OCI-LY7 (cell line): ENCODE data around the gene ADARB2. TPM values are rescaled to one million over a fixed set of nuclear protein-coding genes. Genes with fewer than 3 reads are reported as not detected.

ENCODE experiments used
- BruUV-seq: library from RNA; stranded (reverse); fragments of 400-500 nt; replicated peaks from 2 replicates; lab custom pipeline; 2021; lab: Mats Ljungman, UMichigan
- CTCF ChIA-PET: fragments of 300-600 bp; sonication (Branson Sonifier 250); formaldehyde crosslinking; loops from one replicate; lab custom pipeline; 2022; ENCODE audit warnings: antibody characterized with exemption; ENCODE audit not compliant: unreplicated experiment; lab: Charles Lee
- POLR2A ChIA-PET: fragments of 300-600 bp; sonication (Branson Sonifier 250); formaldehyde crosslinking; loops from one replicate; lab custom pipeline; 2022; ENCODE audit warnings: antibody characterized with exemption; lab: Charles Lee
- DNase-seq: peaks from one replicate; pipeline ENCODE4 v3.0.0-alpha.2; 2015; ENCODE audit warnings: low spot score
- H2AFZ ChIP-seq: fragments of 200-600 bp; sonication (generic), shearing (Covaris generic); 2 replicates; pipeline ENCODE4 v1.6.1; 2014; ENCODE audit warnings: mild to moderate bottlenecking, antibody characterized with exemption, low read length, moderate library complexity
- H3K27ac ChIP-seq: fragments of 200-600 bp; sonication (generic); 2 replicates; pipeline ENCODE4 v1.5.1; 2014; ENCODE audit warnings: mixed run types, low read depth, mild to moderate bottlenecking, moderate library complexity, low read length, inconsistent platforms; ENCODE audit not compliant: poor library complexity, severe bottlenecking
- H3K36me3 ChIP-seq: fragments of 200-600 bp; sonication (generic); 2 replicates; pipeline ENCODE4 v1.6.1; 2014; ENCODE audit warnings: mild to moderate bottlenecking, antibody characterized with exemption, low read length, moderate library complexity, mixed read lengths; ENCODE audit not compliant: insufficient read depth
- H3K4me1 ChIP-seq: fragments of 200-600 bp; sonication (generic); 2 replicates; pipeline ENCODE4 v1.5.1; 2014; ENCODE audit warnings: mild to moderate bottlenecking, low read length; ENCODE audit not compliant: insufficient read depth, poor library complexity, severe bottlenecking
- H3K4me2 ChIP-seq: fragments of 200-600 bp; sonication (generic); 2 replicates; pipeline ENCODE4 v1.6.1; 2014; ENCODE audit warnings: mild to moderate bottlenecking, low read length
- H3K4me3 ChIP-seq: fragments of 200-600 bp; sonication (generic); 2 replicates; pipeline ENCODE4 v1.5.1; 2014; ENCODE audit warnings: mild to moderate bottlenecking, low read depth, low read length; ENCODE audit not compliant: poor library complexity, severe bottlenecking
- H3K79me2 ChIP-seq: fragments of 200-600 bp; sonication (generic); 2 replicates; pipeline ENCODE4 v1.6.1; 2016; ENCODE audit warnings: low read depth, mild to moderate bottlenecking, low read length, moderate library complexity, mixed read lengths; ENCODE audit not compliant: insufficient read depth
- H3K9me2 ChIP-seq: fragments of 200-600 bp; sonication (generic); 2 replicates; pipeline ENCODE4 v1.6.1; 2016; ENCODE audit warnings: mild to moderate bottlenecking, low read length, mixed read lengths; ENCODE audit not compliant: insufficient read depth
- H3K9me3 ChIP-seq: fragments of 200-600 bp; sonication (generic); 2 replicates; pipeline ENCODE4 v1.6.1; 2014; ENCODE audit warnings: mild to moderate bottlenecking, mixed run types, low read length, mixed read lengths
- H4K20me1 ChIP-seq: fragments of 200-600 bp; sonication (generic); 2 replicates; pipeline ENCODE4 v1.6.1; 2014; ENCODE audit warnings: mild to moderate bottlenecking, antibody characterized with exemption, low read length, moderate library complexity, mixed read lengths; ENCODE audit not compliant: insufficient read depth
- EZH2phosphoT487 ChIP-seq: fragments of 200-600 bp; sonication (generic); IDR thresholded peaks from 2 replicates; pipeline ENCODE4 v1.6.1; 2018; ENCODE audit warnings: low read depth, borderline replicate concordance, mild to moderate bottlenecking, mixed run types, antibody characterized with exemption, low read length, moderate library complexity, mixed read lengths
- intact Hi-C: fragments of 100-400 bp; cut with micrococcal nuclease; formaldehyde crosslinking; loops from one replicate; pipeline ENCODE4 v1.10.0; 2022; ENCODE audit not compliant: unreplicated experiment
- total RNA-seq, 2 experiments: library from RNA; depleted of rRNA in 1 of 2; stranded (reverse); fragments of >200 nt in 1 of 2; shearing (Covaris generic) in 1 of 2; gene quantifications; 2 replicates each; pipeline ENCODE4 v1.2.3, GENCODE V29; 2014 to 2022
- TF ChIP-seq, protein P1 (sequence below): fragments of 200-600 bp; sonication (generic); conservative IDR thresholded peaks from 2 replicates; pipeline ENCODE4 v1.5.1; 2014; ENCODE audit warnings: mild to moderate bottlenecking, antibody characterized with exemption, low read length, moderate library complexity, mixed read lengths

Gene ADARB2
- total RNA-seq, 2 experiments from 2014 or later, result 0.03 TPM; not detected in 1

DNA sequence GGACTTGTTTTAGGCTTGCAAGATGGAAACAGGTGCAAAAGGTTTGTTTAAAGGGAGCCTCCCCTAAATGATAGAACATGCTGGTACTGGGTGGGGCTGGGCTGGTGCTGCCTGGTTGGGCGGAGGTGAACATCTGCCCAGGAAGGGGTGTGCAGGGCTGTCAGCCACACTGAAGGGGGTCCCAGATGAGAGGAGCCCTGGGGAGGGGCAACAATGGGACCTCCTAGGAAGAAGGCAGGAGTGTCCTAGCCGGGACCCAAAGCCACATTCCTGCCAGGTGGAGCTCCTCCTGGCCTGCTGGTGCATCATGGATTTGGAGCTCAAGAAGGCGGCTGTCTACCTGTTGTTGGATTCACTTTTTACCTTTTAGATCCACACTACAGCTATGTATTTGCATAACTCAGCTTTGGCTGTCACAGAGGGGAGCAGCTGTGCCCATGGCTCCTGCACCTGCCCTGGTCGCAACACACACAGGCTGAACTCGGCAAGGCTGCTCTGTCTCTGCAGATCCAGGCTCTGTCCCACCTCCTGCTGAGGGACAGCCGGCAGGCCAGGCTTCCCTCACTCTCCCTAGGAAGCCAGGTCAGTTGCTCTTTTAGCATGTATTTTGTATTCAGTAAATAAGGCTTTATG, 59.9 kb downstream of the ADARB2 start:
- H3K4me2 ChIP-seq, result peak overlapping the region; percentile 43; the same call in 1 of the 2 replicates
- TF ChIP-seq, protein P1, sequence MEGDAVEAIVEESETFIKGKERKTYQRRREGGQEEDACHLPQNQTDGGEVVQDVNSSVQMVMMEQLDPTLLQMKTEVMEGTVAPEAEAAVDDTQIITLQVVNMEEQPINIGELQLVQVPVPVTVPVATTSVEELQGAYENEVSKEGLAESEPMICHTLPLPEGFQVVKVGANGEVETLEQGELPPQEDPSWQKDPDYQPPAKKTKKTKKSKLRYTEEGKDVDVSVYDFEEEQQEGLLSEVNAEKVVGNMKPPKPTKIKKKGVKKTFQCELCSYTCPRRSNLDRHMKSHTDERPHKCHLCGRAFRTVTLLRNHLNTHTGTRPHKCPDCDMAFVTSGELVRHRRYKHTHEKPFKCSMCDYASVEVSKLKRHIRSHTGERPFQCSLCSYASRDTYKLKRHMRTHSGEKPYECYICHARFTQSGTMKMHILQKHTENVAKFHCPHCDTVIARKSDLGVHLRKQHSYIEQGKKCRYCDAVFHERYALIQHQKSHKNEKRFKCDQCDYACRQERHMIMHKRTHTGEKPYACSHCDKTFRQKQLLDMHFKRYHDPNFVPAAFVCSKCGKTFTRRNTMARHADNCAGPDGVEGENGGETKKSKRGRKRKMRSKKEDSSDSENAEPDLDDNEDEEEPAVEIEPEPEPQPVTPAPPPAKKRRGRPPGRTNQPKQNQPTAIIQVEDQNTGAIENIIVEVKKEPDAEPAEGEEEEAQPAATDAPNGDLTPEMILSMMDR, result no peak
- TF ChIP-seq EZH2phosphoT487, result no peak
- H3K36me3 ChIP-seq, result no peaks in the 10 kb centered on the region
- H3K79me2 ChIP-seq, result no peaks in the 10 kb centered on the region
- H4K20me1 ChIP-seq, result no peaks in the 10 kb centered on the region
- no TSS peak for BruUV-seq
- no peaks in the 10 kb centered on the region for H3K9me3 ChIP-seq
- intact Hi-C loops, result no loop called here
- no peak overlapping the region for H2AFZ ChIP-seq
- H3K4me3 ChIP-seq, result no peak overlapping the region
- H3K9me2 ChIP-seq, result no peaks in the 10 kb centered on the region
- no peak overlapping the region for H3K27ac ChIP-seq
- ChIA-PET POLR2A (no interaction called here), CTCF (no interaction called here)
- DNase-seq, result peak; percentile 5
- no peaks in the 10 kb centered on the region for H3K4me1 ChIP-seq

DNA sequence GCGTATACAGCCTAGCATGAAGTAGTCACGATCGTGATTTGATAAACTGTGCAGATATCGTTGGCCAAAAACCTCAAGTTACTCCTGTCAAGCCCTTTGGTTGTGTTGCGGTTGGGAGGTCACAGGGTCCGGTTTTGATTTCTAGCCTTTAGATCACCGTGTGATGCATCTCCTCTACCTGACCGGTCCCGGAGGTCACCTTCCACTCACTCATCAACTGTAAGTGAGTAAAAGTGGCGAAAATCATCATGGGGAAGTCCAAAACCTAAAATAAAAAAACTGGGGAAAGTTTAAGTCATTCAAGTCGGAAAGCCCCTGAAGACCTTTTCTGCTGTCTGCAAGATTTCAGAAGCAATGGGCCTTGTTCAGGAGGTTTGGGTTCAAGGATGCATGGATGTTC, 62.8 kb downstream of the ADARB2 start:
- Histone ChIP-seq H3K9me3 (no peaks in the 10 kb centered on the region), H3K36me3 (no peaks in the 10 kb centered on the region), H3K79me2 (no peaks in the 10 kb centered on the region), H3K27ac (no peak overlapping the region), H3K4me2 (no peak overlapping the region), H3K4me1 (no peaks in the 10 kb centered on the region), H3K9me2 (no peaks in the 10 kb centered on the region), H2AFZ (no peak overlapping the region), H4K20me1 (no peaks in the 10 kb centered on the region), H3K4me3 (no peak overlapping the region)
- TF ChIP-seq EZH2phosphoT487, result no peak
- TF ChIP-seq, protein P1, result no peak
- intact Hi-C loops, result no loop called here
- no TSS peak for BruUV-seq
- CTCF ChIA-PET, result no interaction called here
- DNase-seq, result no peak
- POLR2A ChIA-PET, result no interaction called here

DNA sequence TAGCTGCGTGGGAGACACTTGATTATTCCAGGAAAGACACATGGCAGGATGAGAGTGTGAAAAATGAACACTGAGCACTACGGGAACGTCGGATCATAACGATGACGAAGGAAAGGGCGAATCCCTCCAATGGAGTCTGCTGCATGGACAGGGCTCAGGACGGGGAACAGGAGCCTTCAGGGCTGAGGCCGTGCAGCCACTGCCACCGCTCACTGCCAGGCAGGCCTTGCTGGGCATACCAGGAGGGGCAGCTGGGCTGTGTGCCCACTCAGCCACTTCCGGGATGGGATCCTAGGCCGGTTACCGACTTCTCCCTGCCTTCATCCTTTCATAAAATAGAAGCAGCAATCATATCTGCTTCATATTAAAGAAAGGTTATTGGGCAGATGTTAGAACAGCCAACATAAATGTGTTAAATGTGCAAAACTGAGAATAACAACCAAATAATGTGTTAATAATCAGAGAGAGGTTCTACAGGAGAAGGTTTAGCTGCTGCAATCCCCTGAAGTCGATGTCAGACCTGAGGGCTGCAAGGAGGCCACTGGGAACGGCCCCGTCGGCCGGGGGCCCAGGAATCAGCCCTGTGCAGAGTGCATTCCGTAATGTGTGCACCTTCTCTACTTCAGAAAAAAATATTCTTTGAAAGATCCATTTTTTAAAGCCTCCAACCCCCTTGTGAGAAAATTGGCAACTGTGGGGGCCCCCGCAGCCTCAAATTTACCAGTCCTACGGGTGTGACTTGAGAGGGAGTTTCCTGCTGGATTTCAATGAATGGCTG, 63.6 kb downstream of the ADARB2 start:
- intact Hi-C loops, result no loop called here
- no peaks in the 10 kb centered on the region for H3K36me3 ChIP-seq
- no peaks in the 10 kb centered on the region for H4K20me1 ChIP-seq
- H2AFZ ChIP-seq, result no peak overlapping the region
- no peak for TF ChIP-seq EZH2phosphoT487
- TF ChIP-seq, protein P1, result no peak
- H3K27ac ChIP-seq, result no peak overlapping the region
- no peaks in the 10 kb centered on the region for H3K9me2 ChIP-seq
- no peak overlapping the region for H3K4me2 ChIP-seq
- DNase-seq, result no peak
- ChIA-PET POLR2A (no interaction called here), CTCF (no interaction called here)
- no TSS peak for BruUV-seq
- H3K4me3 ChIP-seq, result no peak overlapping the region
- no peaks in the 10 kb centered on the region for H3K9me3 ChIP-seq
- no peaks in the 10 kb centered on the region for H3K4me1 ChIP-seq
- no peaks in the 10 kb centered on the region for H3K79me2 ChIP-seq
